ENCODE measurements around the gene VPS72.
A peak's percentile ranks its signal among the peaks of the same experiment; 100 is the strongest.

VPS72 gene

GRCh38 chr1:151187205-151187604, 2.8 kb downstream of the VPS72 start:
- no peak for DNase-seq (ENCODE audit: low spot score)

- no peak for DNase-seq (ENCODE audit: low spot score)
These were observed 5.8 kb downstream of the VPS72 start for GRCh38 chr1:151184211-151184610.

GRCh38 chr1:151176514-151177045, 13.4 kb downstream of the VPS72 start:
- DNase-seq (ENCODE audit: low spot score), result no peak

- no peak for DNase-seq (ENCODE audit: low spot score)
These were observed 14.1 kb downstream of the VPS72 start, which contains the start of gene TMOD4 for GRCh38 chr1:151175863-151176262. Gene TMOD4, minus strand, starts transcription at chr1:151175981. Its CDS starts 1,106 bp downstream, at chr1:151174875.

GRCh38 chr1:151175041-151175741, 14.8 kb downstream of the VPS72 start:
- DNase-seq (ENCODE audit: low spot score), result no peak

GRCh38 chr1:151171190-151171589, 18.8 kb downstream of the VPS72 start:
- no peak for DNase-seq (ENCODE audit: low spot score)

- DNase-seq (ENCODE audit: low spot score), result no peak
These were observed 22.9 kb downstream of the VPS72 start for GRCh38 chr1:151167116-151167515.

- DNase-seq (ENCODE audit: low spot score), result no peak
These were observed 23.5 kb downstream of the VPS72 start for GRCh38 chr1:151166505-151166956.

- peak; percentile 100 for DNase-seq (ENCODE audit: low spot score)
These were observed 24.1 kb downstream of the VPS72 start, which contains the start of the genes LYSMD1 and SCNM1 for GRCh38 chr1:151165738-151166504. Gene LYSMD1, minus strand, starts transcription at chr1:151165902. Its CDS starts 644 bp downstream, at chr1:151165258. Gene SCNM1, plus strand, starts transcription at chr1:151166144. Its CDS starts 9 bp downstream, at chr1:151166153.

- DNase-seq (ENCODE audit: low spot score), result no peak
These were observed 24.7 kb downstream of the VPS72 start for GRCh38 chr1:151165281-151165737.

GRCh38 chr1:151164732-151165280, 25.2 kb downstream of the VPS72 start:
- DNase-seq (ENCODE audit: low spot score), result no peak

GRCh38 chr1:151159373-151159772, 30.6 kb downstream of the VPS72 start:
- no peak for DNase-seq (ENCODE audit: low spot score)

- DNase-seq (ENCODE audit: low spot score), result no peak
These were observed 31.2 kb downstream of the VPS72 start for GRCh38 chr1:151158751-151159251.

GRCh38 chr1:151158326-151158725, 31.7 kb downstream of the VPS72 start:
- no peak for DNase-seq (ENCODE audit: low spot score)

GRCh38 chr1:151157067-151157531, 32.9 kb downstream of the VPS72 start:
- no peak for DNase-seq (ENCODE audit: low spot score)

- no peak for DNase-seq (ENCODE audit: low spot score)
These were observed 33.5 kb downstream of the VPS72 start, which contains the start of gene TNFAIP8L2 for GRCh38 chr1:151156515-151156819. Gene TNFAIP8L2, plus strand, starts transcription at chr1:151156649. Its CDS starts 2,049 bp downstream, at chr1:151158698.

GRCh38 chr1:151147665-151148064, 42.3 kb downstream of the VPS72 start:
- no peak for DNase-seq (ENCODE audit: low spot score)

GRCh38 chr1:151147132-151147503, 42.9 kb downstream of the VPS72 start:
- DNase-seq (ENCODE audit: low spot score), result no peak

GRCh38 chr1:151146412-151147131, 43.4 kb downstream of the VPS72 start, which contains the start of gene SEMA6C:
Gene SEMA6C, minus strand, starts transcription at chr1:151146631. Its CDS starts 4,010 bp downstream, at chr1:151142621.
- peak; percentile 94 for DNase-seq (ENCODE audit: low spot score)

- no peak for DNase-seq (ENCODE audit: low spot score)
These were observed 44.0 kb downstream of the VPS72 start for GRCh38 chr1:151146072-151146411.
